Duodenal mucosa (tissue), 2 donors: ENCODE results near the gene POLR2B.
A peak's percentile ranks its signal among the peaks of the same experiment; 100 is the strongest.

Experiments used
- H3K27ac ChIP-seq: one replicate; pipeline ENCODE4 v1.7.0; 2013; ENCODE audit warnings: low read depth, low read length
- H3K27me3 ChIP-seq, 2 donors: one replicate each; pipeline ENCODE4 v1.7.0; 2013; ENCODE audit warnings: low read length in 2 of 2, control low read depth in 1 of 2; ENCODE audit not compliant: insufficient read depth in 2 of 2, control insufficient read depth in 1 of 2
- H3K36me3 ChIP-seq, 2 donors: one replicate each; pipeline ENCODE4 v1.7.0; 2013; ENCODE audit warnings: low read length in 2 of 2, control low read depth in 1 of 2; ENCODE audit not compliant: insufficient read depth in 2 of 2, control insufficient read depth in 1 of 2
- H3K4me1 ChIP-seq, 2 donors: one replicate each; pipeline ENCODE4 v1.7.0; 2013; ENCODE audit warnings: low read length in 2 of 2, control low read depth in 1 of 2; ENCODE audit not compliant: insufficient read depth in 2 of 2, control insufficient read depth in 1 of 2
- H3K4me3 ChIP-seq, 2 donors: one replicate each; pipeline ENCODE4 v1.7.0; 2013; ENCODE audit warnings: low read length in 2 of 2, low read depth in 1 of 2
- H3K9ac ChIP-seq, 2 donors: one replicate each; pipeline ENCODE4 v1.7.0; 2013; ENCODE audit warnings: low read length in 2 of 2, low read depth in 1 of 2
- H3K9me3 ChIP-seq, 2 donors: one replicate each; pipeline ENCODE4 v1.7.0; 2013; ENCODE audit warnings: low read length in 2 of 2, control low read depth in 1 of 2; ENCODE audit not compliant: control insufficient read depth in 1 of 2

The POLR2B gene

GRCh38 chr4:57023104-57023503 is 44.4 kb downstream of the POLR2B start:
- Histone ChIP-seq H3K4me3 (no peak overlapping the region), H3K36me3 (peaks cover 41 to 75% of the 10 kb centered on the region in 2 donors), H3K27ac (no peak overlapping the region), H3K9me3 (no peaks in the 10 kb centered on the region), H3K27me3 (no peaks in the 10 kb centered on the region), H3K9ac (no peak overlapping the region), H3K4me1 (no peaks in the 10 kb centered on the region)

- H3K9me3 ChIP-seq = no peaks in the 10 kb centered on the region
- no peak overlapping the region for H3K4me3 ChIP-seq
- no peaks in the 10 kb centered on the region for H3K4me1 ChIP-seq
Observed at GRCh38 chr4:57034520-57034919, 55.8 kb downstream of the POLR2B start.

GRCh38 chr4:57037982-57038604 is 59.4 kb downstream of the POLR2B start:
- Histone ChIP-seq H3K27ac (no peak overlapping the region), H3K27me3 (no peaks in the 10 kb centered on the region), H3K4me1 (no peaks in the 10 kb centered on the region), H3K9me3 (no peaks in the 10 kb centered on the region), H3K36me3 (peaks cover 0 to under 1% of the 10 kb centered on the region in 2 donors), H3K9ac (no peak overlapping the region), H3K4me3 (peak overlapping the region in 1 of 2 donors; percentile 13)

More at GRCh38 chr4:57034520-57034919, 55.8 kb downstream of the POLR2B start:
- Histone ChIP-seq H3K27ac (no peak overlapping the region), H3K27me3 (no peaks in the 10 kb centered on the region), H3K36me3 (peaks cover 23 to 28% of the 10 kb centered on the region in 2 donors), H3K9ac (no peak overlapping the region)

- Histone ChIP-seq H3K27me3 (no peaks in the 10 kb centered on the region), H3K27ac (no peak overlapping the region), H3K9me3 (no peaks in the 10 kb centered on the region), H3K4me3 (no peak overlapping the region), H3K36me3 (no peaks in the 10 kb centered on the region), H3K4me1 (peaks cover 3 to 4% of the 10 kb centered on the region in 2 donors), H3K9ac (no peak overlapping the region)
Observed at GRCh38 chr4:57039345-57039744, 60.6 kb downstream of the POLR2B start.

- H3K4me1 ChIP-seq = peaks cover 3 to 4% of the 10 kb centered on the region in 2 donors
- H3K27ac ChIP-seq = no peak overlapping the region
- H3K9me3 ChIP-seq = no peaks in the 10 kb centered on the region
- peaks cover 0 to 5% of the 10 kb centered on the region in 2 donors for H3K27me3 ChIP-seq
- H3K4me3 ChIP-seq = no peak overlapping the region
- H3K36me3 ChIP-seq = no peaks in the 10 kb centered on the region
- H3K9ac ChIP-seq = no peak overlapping the region
Observed at GRCh38 chr4:57040510-57040909, 61.8 kb downstream of the POLR2B start.

GRCh38 chr4:57041020-57041419 is 62.3 kb downstream of the POLR2B start:
- no peaks in the 10 kb centered on the region for H3K36me3 ChIP-seq
- H3K9me3 ChIP-seq = no peaks in the 10 kb centered on the region
- peaks cover 0 to 5% of the 10 kb centered on the region in 2 donors for H3K27me3 ChIP-seq
- H3K9ac ChIP-seq = no peak overlapping the region
- no peak overlapping the region for H3K27ac ChIP-seq
- peaks cover 3 to 4% of the 10 kb centered on the region in 2 donors for H3K4me1 ChIP-seq
- H3K4me3 ChIP-seq = no peak overlapping the region

- Histone ChIP-seq H3K4me1 (peaks cover 3 to 4% of the 10 kb centered on the region in 2 donors), H3K9me3 (no peaks in the 10 kb centered on the region), H3K27ac (peak overlapping the region; percentile 30), H3K27me3 (peaks cover 0 to 5% of the 10 kb centered on the region in 2 donors), H3K9ac (no peak overlapping the region), H3K4me3 (no peak overlapping the region), H3K36me3 (no peaks in the 10 kb centered on the region)
Observed at GRCh38 chr4:57042711-57043169, 64.0 kb downstream of the POLR2B start.

- H3K9ac ChIP-seq = no peak overlapping the region
Observed at GRCh38 chr4:57043347-57044251, 64.9 kb downstream of the POLR2B start.

GRCh38 chr4:57044279-57044678 is 65.6 kb downstream of the POLR2B start:
- no peak overlapping the region for H3K9ac ChIP-seq
- peak overlapping the region; percentile 51 for H3K27ac ChIP-seq
- H3K9me3 ChIP-seq = no peaks in the 10 kb centered on the region
- no peak overlapping the region for H3K4me3 ChIP-seq
- peaks cover 0 to 5% of the 10 kb centered on the region in 2 donors for H3K27me3 ChIP-seq
- no peaks in the 10 kb centered on the region for H3K36me3 ChIP-seq
- H3K4me1 ChIP-seq = peaks cover 3 to 4% of the 10 kb centered on the region in 2 donors

More at GRCh38 chr4:57043347-57044251, 64.9 kb downstream of the POLR2B start:
- H3K36me3 ChIP-seq = no peaks in the 10 kb centered on the region
- H3K27ac ChIP-seq = peak overlapping the region; percentile 51
- H3K9me3 ChIP-seq = no peaks in the 10 kb centered on the region
- no peak overlapping the region for H3K4me3 ChIP-seq
- peaks cover 3 to 4% of the 10 kb centered on the region in 2 donors for H3K4me1 ChIP-seq
- peaks cover 0 to 5% of the 10 kb centered on the region in 2 donors for H3K27me3 ChIP-seq

- no peaks in the 10 kb centered on the region for H3K36me3 ChIP-seq
- H3K9ac ChIP-seq = no peak overlapping the region
- H3K4me3 ChIP-seq = no peak overlapping the region
- H3K27ac ChIP-seq = no peak overlapping the region
- H3K9me3 ChIP-seq = no peaks in the 10 kb centered on the region
- peaks cover 3 to 4% of the 10 kb centered on the region in 2 donors for H3K4me1 ChIP-seq
- peaks cover 0 to 5% of the 10 kb centered on the region in 2 donors for H3K27me3 ChIP-seq
Observed at GRCh38 chr4:57044996-57045395, 66.3 kb downstream of the POLR2B start.
